Panc1 (cell line): ENCODE results near the gene LUZP2. TPM values are rescaled to one million over a fixed set of nuclear protein-coding genes. Genes with fewer than 3 reads are reported as not detected.

Experiments
- ATAC-seq: fragments of 200-7000 bp; cut with Tn5 transposase; 2 replicates; pipeline ENCODE4 v1.9.1; 2020; ENCODE audit warnings: mild to moderate bottlenecking, moderate library complexity
- BruUV-seq: library from RNA; stranded (reverse); fragments of 400-500 nt; replicated peaks from 2 replicates; lab custom pipeline; 2021; lab: Mats Ljungman, UMichigan
- CTCF ChIA-PET: fragments of 300-600 bp; sonication (Branson Sonifier 250); formaldehyde crosslinking; loops from one replicate; lab custom pipeline; 2022; ENCODE audit warnings: antibody characterized with exemption; lab: Charles Lee
- POLR2A ChIA-PET: fragments of 300-600 bp; sonication (Branson Sonifier 250); formaldehyde crosslinking; loops from one replicate; lab custom pipeline; 2022; ENCODE audit warnings: antibody characterized with exemption; lab: Charles Lee
- DNase-seq: peaks from one replicate; pipeline ENCODE4 v3.0.0-alpha.2; 2010; ENCODE audit warnings: low read depth, low spot score
- H3K27ac ChIP-seq: 2 replicates; pipeline ENCODE4 v1.5.1; 2011; ENCODE audit warnings: mild to moderate bottlenecking, low read length, inconsistent platforms
- H3K27me3 ChIP-seq: fragments of 200-500 bp; sonication (Bioruptor generic); 2 replicates; pipeline ENCODE4 v1.6.0; 2014; ENCODE audit warnings: low read length, inconsistent platforms; ENCODE audit not compliant: control insufficient read depth, insufficient read depth
- H3K36me3 ChIP-seq: fragments of 200-500 bp; sonication (Bioruptor generic); 2 replicates; pipeline ENCODE4 v1.5.1; 2014; ENCODE audit warnings: inconsistent platforms, mild to moderate bottlenecking, low read length, moderate library complexity; ENCODE audit not compliant: control insufficient read depth, insufficient read depth
- H3K4me1 ChIP-seq: 2 replicates; pipeline ENCODE4 v1.5.1; 2011; ENCODE audit warnings: inconsistent platforms, mild to moderate bottlenecking, low read length, moderate library complexity; ENCODE audit not compliant: control insufficient read depth, insufficient read depth
- H3K4me3 ChIP-seq, 2 experiments: 2 replicates each; pipeline ENCODE4 v1.5.1; 2011 to 2012; ENCODE audit warnings: low read depth in 2 of 2, low read length in 2 of 2, mild to moderate bottlenecking in 2 of 2, inconsistent platforms in 1 of 2, moderate library complexity in 1 of 2
- H3K9me3 ChIP-seq: fragments of 200-500 bp; sonication (Bioruptor generic); 2 replicates; pipeline ENCODE4 v1.5.1; 2014; ENCODE audit warnings: low read depth, mild to moderate bottlenecking, inconsistent platforms, low read length, moderate library complexity; ENCODE audit not compliant: control insufficient read depth, insufficient read depth
- POLR2AphosphoS5 ChIP-seq: IDR thresholded peaks from 2 replicates; pipeline ENCODE4 v1.6.1; 2012; ENCODE audit warnings: mild to moderate bottlenecking, low read depth, low read length, moderate library complexity
- REST ChIP-seq, 2 experiments: IDR thresholded peaks; 2 replicates each; pipeline ENCODE4 v1.6.1; 2011 to 2012; ENCODE audit warnings: low read depth in 2 of 2, control low read depth in 1 of 2, low read length in 1 of 2, mild to moderate bottlenecking in 1 of 2, moderate library complexity in 1 of 2; ENCODE audit not compliant: insufficient read depth in 1 of 2
- SIN3A ChIP-seq: IDR thresholded peaks from 2 replicates; pipeline ENCODE4 v1.6.1; 2012; ENCODE audit warnings: low read depth, mild to moderate bottlenecking, low read length, moderate library complexity, borderline replicate concordance; ENCODE audit not compliant: insufficient read depth
- TCF7L2 ChIP-seq: IDR thresholded peaks from 2 replicates; pipeline ENCODE4 v1.6.1; 2011; ENCODE audit warnings: mild to moderate bottlenecking, low read depth, low read length, inconsistent platforms
- in situ Hi-C: cut with HindIII; loops from 2 replicates; pipeline ENCODE4 v1.10.0; 2016; ENCODE audit warnings: low sequenced_read_pairs, low pct_unique_long_range_greater_than_20kb
- intact Hi-C: fragments of 100-400 bp; cut with micrococcal nuclease; formaldehyde crosslinking; loops from one replicate; pipeline ENCODE4 v1.10.0; 2022; ENCODE audit not compliant: unreplicated experiment
- total RNA-seq: library from RNA; stranded (reverse); gene quantifications from one replicate; pipeline ENCODE4 v1.2.1, GENCODE V29; 2021; ENCODE audit not compliant: unreplicated experiment
- TF ChIP-seq, protein P1 (sequence below): fragments of 450-650 bp; IDR thresholded peaks from 2 replicates; pipeline ENCODE4 v1.5.1; 2017; ENCODE audit warnings: mild to moderate bottlenecking

The LUZP2 gene
- total RNA-seq, 1 experiment from 2014 or later: 0.18 TPM

DNA sequence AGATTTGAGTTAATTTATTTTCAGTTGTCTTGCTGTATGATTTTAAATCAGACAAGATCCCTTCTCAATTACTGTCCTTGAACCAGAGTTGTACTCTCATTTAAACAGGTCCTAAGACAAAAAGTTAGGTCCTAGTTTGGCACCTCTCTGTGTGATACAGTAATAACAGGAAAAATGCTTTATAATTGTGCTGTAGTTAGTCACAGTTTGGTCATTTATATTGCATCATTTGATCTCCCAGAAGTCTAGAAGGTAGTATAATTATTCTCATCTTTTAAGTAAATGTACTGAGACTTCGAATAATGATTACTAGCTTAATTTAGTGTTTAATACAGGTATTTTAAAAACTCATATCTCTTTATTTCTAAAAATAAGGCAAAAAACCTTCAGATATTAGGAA is 18.1 kb upstream of the LUZP2 start:
- Histone ChIP-seq H3K9me3 (no peaks in the 10 kb centered on the region), H3K4me3 (no peak overlapping the region), H3K27ac (no peak overlapping the region), H3K36me3 (no peaks in the 10 kb centered on the region), H3K27me3 (no peaks in the 10 kb centered on the region), H3K4me1 (no peaks in the 10 kb centered on the region)
- ATAC-seq (no peak), DNase-seq (no peak)
- no peak for TF ChIP-seq REST (IDR thresholded peaks at IDR 0.05; ENCODE audit: insufficient read depth in 1 of 2, low read depth in 2 of 2, low read length in 1 of 2)
- POLR2A ChIA-PET: no interaction called here
- in situ Hi-C loops: no loop called here
- intact Hi-C loops: no loop called here
- BruUV-seq: no TSS peak
- CTCF ChIA-PET: no interaction called here

- Histone ChIP-seq H3K4me3 (no peak overlapping the region), H3K36me3 (no peaks in the 10 kb centered on the region), H3K27ac (no peak overlapping the region), H3K27me3 (no peaks in the 10 kb centered on the region), H3K4me1 (no peaks in the 10 kb centered on the region), H3K9me3 (no peaks in the 10 kb centered on the region)
- no TSS peak for BruUV-seq
- TF ChIP-seq REST (IDR thresholded peaks at IDR 0.05; ENCODE audit: insufficient read depth in 1 of 2, low read depth in 2 of 2, low read length in 1 of 2) (no peak), TCF7L2 (no peak), SIN3A (no peak), POLR2AphosphoS5 (no peak)
- TF ChIP-seq, protein P1, sequence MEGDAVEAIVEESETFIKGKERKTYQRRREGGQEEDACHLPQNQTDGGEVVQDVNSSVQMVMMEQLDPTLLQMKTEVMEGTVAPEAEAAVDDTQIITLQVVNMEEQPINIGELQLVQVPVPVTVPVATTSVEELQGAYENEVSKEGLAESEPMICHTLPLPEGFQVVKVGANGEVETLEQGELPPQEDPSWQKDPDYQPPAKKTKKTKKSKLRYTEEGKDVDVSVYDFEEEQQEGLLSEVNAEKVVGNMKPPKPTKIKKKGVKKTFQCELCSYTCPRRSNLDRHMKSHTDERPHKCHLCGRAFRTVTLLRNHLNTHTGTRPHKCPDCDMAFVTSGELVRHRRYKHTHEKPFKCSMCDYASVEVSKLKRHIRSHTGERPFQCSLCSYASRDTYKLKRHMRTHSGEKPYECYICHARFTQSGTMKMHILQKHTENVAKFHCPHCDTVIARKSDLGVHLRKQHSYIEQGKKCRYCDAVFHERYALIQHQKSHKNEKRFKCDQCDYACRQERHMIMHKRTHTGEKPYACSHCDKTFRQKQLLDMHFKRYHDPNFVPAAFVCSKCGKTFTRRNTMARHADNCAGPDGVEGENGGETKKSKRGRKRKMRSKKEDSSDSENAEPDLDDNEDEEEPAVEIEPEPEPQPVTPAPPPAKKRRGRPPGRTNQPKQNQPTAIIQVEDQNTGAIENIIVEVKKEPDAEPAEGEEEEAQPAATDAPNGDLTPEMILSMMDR: no peak
- DNase-seq (no peak), ATAC-seq (no peak)
- intact Hi-C loops: no loop called here
- CTCF ChIA-PET: no interaction called here
- in situ Hi-C loops: no loop called here
- POLR2A ChIA-PET: no interaction called here
Measured at GRCh38 chr11:24489477-24489876, 7.4 kb upstream of the LUZP2 start.
